MM.1S (cell line): ENCODE data around the gene MYO6.

Source experiments
- DNase-seq: peaks from one replicate; pipeline ENCODE4 v3.0.0-alpha.2; 2015
- H2AFZ ChIP-seq: fragments of 300-600 bp; sonication (generic); 2 replicates; pipeline ENCODE4 v1.6.0; 2016; ENCODE audit warnings: antibody characterized with exemption, low read length
- H3F3A ChIP-seq: fragments of 300-600 bp; sonication (generic); 2 replicates; pipeline ENCODE4 v1.6.1; 2016; ENCODE audit warnings: mild to moderate bottlenecking, antibody characterized with exemption, low read length, moderate library complexity, mixed read lengths; ENCODE audit not compliant: insufficient read depth
- H3K27ac ChIP-seq: fragments of 300-600 bp; sonication (generic); 2 replicates; pipeline ENCODE4 v1.5.1; 2016; ENCODE audit warnings: mild to moderate bottlenecking, low read length
- H3K27me3 ChIP-seq: fragments of 300-600 bp; sonication (generic); replicated peaks from 2 replicates; pipeline ENCODE4 v1.6.0; 2016; ENCODE audit warnings: low read length; ENCODE audit not compliant: insufficient read depth
- H3K36me3 ChIP-seq: fragments of 300-600 bp; sonication (generic); replicated peaks from 2 replicates; pipeline ENCODE4 v1.6.1; 2016; ENCODE audit warnings: mild to moderate bottlenecking, low read length, mixed read lengths; ENCODE audit not compliant: insufficient read depth
- H3K4me1 ChIP-seq: fragments of 300-600 bp; sonication (generic); 2 replicates; pipeline ENCODE4 v1.6.1; 2016; ENCODE audit warnings: low read length, mixed read lengths
- H3K4me2 ChIP-seq: fragments of 300-600 bp; sonication (generic); 2 replicates; pipeline ENCODE4 v1.6.0; 2016; ENCODE audit warnings: low read depth, low read length
- H3K4me3 ChIP-seq: fragments of 300-600 bp; sonication (generic); 2 replicates; pipeline ENCODE4 v1.5.1; 2016; ENCODE audit warnings: low read length, mixed read lengths
- H3K79me2 ChIP-seq: fragments of 300-600 bp; sonication (generic); 2 replicates; pipeline ENCODE4 v1.6.1; 2016; ENCODE audit warnings: mixed run types, low read length, mixed read lengths
- H3K9ac ChIP-seq: fragments of 300-600 bp; sonication (generic); 2 replicates; pipeline ENCODE4 v1.6.1; 2016; ENCODE audit warnings: low read length, mixed read lengths
- H3K9me2 ChIP-seq: fragments of 300-600 bp; sonication (generic); replicated peaks from 2 replicates; pipeline ENCODE4 v1.6.1; 2016; ENCODE audit warnings: mild to moderate bottlenecking, low read length, mixed read lengths; ENCODE audit not compliant: insufficient read depth
- H3K9me3 ChIP-seq: fragments of 300-600 bp; sonication (generic); replicated peaks from 2 replicates; pipeline ENCODE4 v1.6.1; 2016; ENCODE audit warnings: mild to moderate bottlenecking, low read length, mixed read lengths; ENCODE audit not compliant: insufficient read depth
- H4K20me1 ChIP-seq: fragments of 300-600 bp; sonication (generic); 2 replicates; pipeline ENCODE4 v1.6.1; 2016; ENCODE audit warnings: mild to moderate bottlenecking, low read length, moderate library complexity, mixed read lengths; ENCODE audit not compliant: insufficient read depth
- CTCF ChIP-seq: fragments of 300-600 bp; sonication (generic); IDR thresholded peaks from 2 replicates; pipeline ENCODE4 v1.5.1; 2016; ENCODE audit warnings: antibody characterized with exemption, low read length, mixed read lengths
- EZH2 ChIP-seq: fragments of 300-600 bp; sonication (generic); optimal IDR thresholded peaks from 2 replicates; pipeline ENCODE3; 2017; ENCODE audit warnings: low read depth, mild to moderate bottlenecking, antibody characterized with exemption, low read length, mixed read lengths
- EZH2phosphoT487 ChIP-seq: fragments of 300-600 bp; sonication (generic); IDR thresholded peaks from 2 replicates; pipeline ENCODE4 v1.6.1; 2018; ENCODE audit warnings: antibody characterized with exemption, low read length

The MYO6 gene

GRCh38 chr6:75933387-75933975 is 184.4 kb downstream of the MYO6 start:
- no peak overlapping the region for H3K4me2 ChIP-seq
- H3K27me3 ChIP-seq, result no peaks in the 10 kb centered on the region
- H3K9ac ChIP-seq, result no peak overlapping the region
- no peak overlapping the region for H2AFZ ChIP-seq
- no peaks in the 10 kb centered on the region for H3K36me3 ChIP-seq
- no peak for TF ChIP-seq EZH2phosphoT487
- TF ChIP-seq EZH2, result no peak
- no peak for TF ChIP-seq CTCF
- no peak overlapping the region for H3K27ac ChIP-seq
- no peaks in the 10 kb centered on the region for H4K20me1 ChIP-seq
- H3K4me1 ChIP-seq, result peaks cover 5% of the 10 kb centered on the region; the same call in 1 of the 2 replicates
- no peaks in the 10 kb centered on the region for H3K9me3 ChIP-seq
- H3K9me2 ChIP-seq, result no peaks in the 10 kb centered on the region
- H3K4me3 ChIP-seq, result no peak overlapping the region
- no peaks in the 10 kb centered on the region for H3F3A ChIP-seq
- H3K79me2 ChIP-seq, result no peaks in the 10 kb centered on the region
- no peak for DNase-seq

GRCh38 chr6:75934643-75935472 is 185.8 kb downstream of the MYO6 start:
- peak; percentile 72 for DNase-seq
- H3K79me2 ChIP-seq, result no peaks in the 10 kb centered on the region
- H2AFZ ChIP-seq, result peak overlapping the region; percentile 54
- peaks cover 5% of the 10 kb centered on the region; the same call in 1 of the 2 replicates for H3K4me1 ChIP-seq
- H3K4me3 ChIP-seq, result peak overlapping the region; percentile 35; the same call in 1 of the 2 replicates
- H3F3A ChIP-seq, result no peaks in the 10 kb centered on the region
- H3K27me3 ChIP-seq, result no peaks in the 10 kb centered on the region
- H3K27ac ChIP-seq, result no peak overlapping the region
- peak overlapping the region; percentile 6; the same call in 1 of the 2 replicates for H3K9ac ChIP-seq
- TF ChIP-seq EZH2, result no peak
- peak; percentile 81 for TF ChIP-seq CTCF
- H3K36me3 ChIP-seq, result no peaks in the 10 kb centered on the region
- peak overlapping the region; percentile 81 for H3K4me2 ChIP-seq
- no peaks in the 10 kb centered on the region for H3K9me2 ChIP-seq
- no peaks in the 10 kb centered on the region for H3K9me3 ChIP-seq
- no peaks in the 10 kb centered on the region for H4K20me1 ChIP-seq

- H3K27me3 ChIP-seq, result no peaks in the 10 kb centered on the region
- no peak for DNase-seq
- TF ChIP-seq EZH2phosphoT487 (no peak), CTCF (no peak), EZH2 (no peak)
- no peak overlapping the region; the same call in 1 of the 2 replicates for H3K9ac ChIP-seq
- no peak overlapping the region for H3K27ac ChIP-seq
- peak overlapping the region; percentile 54 for H2AFZ ChIP-seq
- H3K9me2 ChIP-seq, result no peaks in the 10 kb centered on the region
- H4K20me1 ChIP-seq, result no peaks in the 10 kb centered on the region
- no peaks in the 10 kb centered on the region for H3F3A ChIP-seq
- H3K4me1 ChIP-seq, result peaks cover 5% of the 10 kb centered on the region; the same call in 1 of the 2 replicates
- H3K9me3 ChIP-seq, result no peaks in the 10 kb centered on the region
- H3K4me2 ChIP-seq, result peak overlapping the region; percentile 81; the same call in 1 of the 2 replicates
- H3K36me3 ChIP-seq, result no peaks in the 10 kb centered on the region
- H3K4me3 ChIP-seq, result no peak overlapping the region
- no peaks in the 10 kb centered on the region for H3K79me2 ChIP-seq
These were observed 186.4 kb downstream of the MYO6 start for GRCh38 chr6:75935473-75935793.
